Measurements from ENCODE around the gene RNPEPL1.

DNA sequence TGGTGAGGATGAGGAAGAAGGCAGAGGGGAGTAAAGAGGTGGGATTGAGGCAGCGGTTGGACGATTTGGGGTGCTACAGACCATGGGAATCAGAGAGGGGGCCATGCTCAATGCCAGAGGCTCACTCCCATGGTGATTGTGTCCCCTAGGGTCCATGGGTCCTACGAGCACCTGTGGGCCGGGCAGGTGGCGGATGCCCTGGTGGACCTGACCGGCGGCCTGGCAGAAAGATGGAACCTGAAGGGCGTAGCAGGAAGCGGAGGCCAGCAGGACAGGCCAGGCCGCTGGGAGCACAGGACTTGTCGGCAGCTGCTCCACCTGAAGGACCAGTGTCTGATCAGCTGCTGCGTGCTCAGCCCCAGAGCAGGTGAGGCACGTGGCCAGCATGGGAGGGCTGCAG, 23.5 kb downstream of the RNPEPL1 start:
- no peak for TF ChIP-seq POLR2AphosphoS5 (IDR thresholded peaks at IDR 0.05; ENCODE audit: low read depth)
- TF ChIP-seq, protein P1, sequence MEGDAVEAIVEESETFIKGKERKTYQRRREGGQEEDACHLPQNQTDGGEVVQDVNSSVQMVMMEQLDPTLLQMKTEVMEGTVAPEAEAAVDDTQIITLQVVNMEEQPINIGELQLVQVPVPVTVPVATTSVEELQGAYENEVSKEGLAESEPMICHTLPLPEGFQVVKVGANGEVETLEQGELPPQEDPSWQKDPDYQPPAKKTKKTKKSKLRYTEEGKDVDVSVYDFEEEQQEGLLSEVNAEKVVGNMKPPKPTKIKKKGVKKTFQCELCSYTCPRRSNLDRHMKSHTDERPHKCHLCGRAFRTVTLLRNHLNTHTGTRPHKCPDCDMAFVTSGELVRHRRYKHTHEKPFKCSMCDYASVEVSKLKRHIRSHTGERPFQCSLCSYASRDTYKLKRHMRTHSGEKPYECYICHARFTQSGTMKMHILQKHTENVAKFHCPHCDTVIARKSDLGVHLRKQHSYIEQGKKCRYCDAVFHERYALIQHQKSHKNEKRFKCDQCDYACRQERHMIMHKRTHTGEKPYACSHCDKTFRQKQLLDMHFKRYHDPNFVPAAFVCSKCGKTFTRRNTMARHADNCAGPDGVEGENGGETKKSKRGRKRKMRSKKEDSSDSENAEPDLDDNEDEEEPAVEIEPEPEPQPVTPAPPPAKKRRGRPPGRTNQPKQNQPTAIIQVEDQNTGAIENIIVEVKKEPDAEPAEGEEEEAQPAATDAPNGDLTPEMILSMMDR (conservative IDR thresholded peaks at IDR 0.05; ENCODE audit: low read depth in 2 of 2): no peak
- no peak for TF ChIP-seq EZH2phosphoT487 (IDR thresholded peaks at IDR 0.05; ENCODE audit: unreplicated experiment)
- TF ChIP-seq EZH2 (IDR thresholded peaks at IDR 0.05; ENCODE audit: low read depth, unreplicated experiment): no peak
- no peak for TF ChIP-seq STAT1 (IDR thresholded peaks at IDR 0.05; ENCODE audit: unreplicated experiment)
- TF ChIP-seq CREB1 (CRISPR knock-in tag; IDR thresholded peaks at IDR 0.05; ENCODE audit: low read depth): no peak
